ENCODE measurements around the gene GULP1.

Gene GULP1

GRCh38 chr2:188425266-188425665, 133.6 kb downstream of the GULP1 start:
- TF ChIP-seq, protein P1, sequence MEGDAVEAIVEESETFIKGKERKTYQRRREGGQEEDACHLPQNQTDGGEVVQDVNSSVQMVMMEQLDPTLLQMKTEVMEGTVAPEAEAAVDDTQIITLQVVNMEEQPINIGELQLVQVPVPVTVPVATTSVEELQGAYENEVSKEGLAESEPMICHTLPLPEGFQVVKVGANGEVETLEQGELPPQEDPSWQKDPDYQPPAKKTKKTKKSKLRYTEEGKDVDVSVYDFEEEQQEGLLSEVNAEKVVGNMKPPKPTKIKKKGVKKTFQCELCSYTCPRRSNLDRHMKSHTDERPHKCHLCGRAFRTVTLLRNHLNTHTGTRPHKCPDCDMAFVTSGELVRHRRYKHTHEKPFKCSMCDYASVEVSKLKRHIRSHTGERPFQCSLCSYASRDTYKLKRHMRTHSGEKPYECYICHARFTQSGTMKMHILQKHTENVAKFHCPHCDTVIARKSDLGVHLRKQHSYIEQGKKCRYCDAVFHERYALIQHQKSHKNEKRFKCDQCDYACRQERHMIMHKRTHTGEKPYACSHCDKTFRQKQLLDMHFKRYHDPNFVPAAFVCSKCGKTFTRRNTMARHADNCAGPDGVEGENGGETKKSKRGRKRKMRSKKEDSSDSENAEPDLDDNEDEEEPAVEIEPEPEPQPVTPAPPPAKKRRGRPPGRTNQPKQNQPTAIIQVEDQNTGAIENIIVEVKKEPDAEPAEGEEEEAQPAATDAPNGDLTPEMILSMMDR (IDR thresholded peaks at IDR 0.05) = no peak
- Histone ChIP-seq H3K36me3 (no peaks in the 10 kb centered on the region), H3K27me3 (no peaks in the 10 kb centered on the region), H3K4me1 (peaks cover 0 to 2% (median 0%) of the 10 kb centered on the region in 4 donors), H3K27ac (no peak overlapping the region), H3K9me3 (no peaks in the 10 kb centered on the region), H3K4me3 (no peak overlapping the region)
- intact Hi-C loops (cut with DNase I; ENCODE audit: low total_unique reads) = no loop called here
- no peak for DNase-seq

GRCh38 chr2:188426121-188426520, 134.4 kb downstream of the GULP1 start:
- TF ChIP-seq, protein P1 (IDR thresholded peaks at IDR 0.05) = no peak
- Histone ChIP-seq H3K4me3 (no peak overlapping the region), H3K4me1 (peaks cover 0 to 9% (median 4%) of the 10 kb centered on the region in 4 donors), H3K27me3 (no peaks in the 10 kb centered on the region), H3K36me3 (no peaks in the 10 kb centered on the region), H3K27ac (no peak overlapping the region), H3K9me3 (no peaks in the 10 kb centered on the region)
- DNase-seq = no peak
- intact Hi-C loops (cut with DNase I; ENCODE audit: low total_unique reads) = no loop called here

GRCh38 chr2:188430705-188431104, 139.0 kb downstream of the GULP1 start:
- TF ChIP-seq, protein P1 (IDR thresholded peaks at IDR 0.05) = no peak
- no peak overlapping the region for H3K27ac ChIP-seq
- no peaks in the 10 kb centered on the region for H3K9me3 ChIP-seq
- H3K36me3 ChIP-seq = no peaks in the 10 kb centered on the region
- peaks cover 0 to 9% (median 4%) of the 10 kb centered on the region in 4 donors for H3K4me1 ChIP-seq
- H3K4me3 ChIP-seq = no peak overlapping the region
- intact Hi-C loops (cut with DNase I; ENCODE audit: low total_unique reads) = no loop called here
- no peaks in the 10 kb centered on the region for H3K27me3 ChIP-seq
- no peak for DNase-seq

GRCh38 chr2:188434018-188434417, 142.3 kb downstream of the GULP1 start:
- intact Hi-C loops (cut with DNase I; ENCODE audit: low total_unique reads) = no loop called here
- DNase-seq = no peak
- no peak overlapping the region for H3K27ac ChIP-seq
- TF ChIP-seq, protein P1 (IDR thresholded peaks at IDR 0.05) = no peak
- no peak overlapping the region for H3K4me3 ChIP-seq
- H3K27me3 ChIP-seq = no peaks in the 10 kb centered on the region
- H3K9me3 ChIP-seq = no peaks in the 10 kb centered on the region
- H3K4me1 ChIP-seq = peaks cover 0 to 9% (median 4%) of the 10 kb centered on the region in 4 donors
- no peaks in the 10 kb centered on the region for H3K36me3 ChIP-seq

- no peak overlapping the region for H3K4me3 ChIP-seq
- intact Hi-C loops (cut with DNase I; ENCODE audit: low total_unique reads) = no loop called here
- H3K36me3 ChIP-seq = no peaks in the 10 kb centered on the region
- no peaks in the 10 kb centered on the region for H3K27me3 ChIP-seq
- H3K27ac ChIP-seq = no peak overlapping the region
- TF ChIP-seq, protein P1 (IDR thresholded peaks at IDR 0.05) = no peak
- H3K4me1 ChIP-seq = peaks cover 0 to 8% (median 4%) of the 10 kb centered on the region in 4 donors
- no peak for DNase-seq
- H3K9me3 ChIP-seq = no peaks in the 10 kb centered on the region
Measured at GRCh38 chr2:188435115-188435514, 143.4 kb downstream of the GULP1 start.

DNA sequence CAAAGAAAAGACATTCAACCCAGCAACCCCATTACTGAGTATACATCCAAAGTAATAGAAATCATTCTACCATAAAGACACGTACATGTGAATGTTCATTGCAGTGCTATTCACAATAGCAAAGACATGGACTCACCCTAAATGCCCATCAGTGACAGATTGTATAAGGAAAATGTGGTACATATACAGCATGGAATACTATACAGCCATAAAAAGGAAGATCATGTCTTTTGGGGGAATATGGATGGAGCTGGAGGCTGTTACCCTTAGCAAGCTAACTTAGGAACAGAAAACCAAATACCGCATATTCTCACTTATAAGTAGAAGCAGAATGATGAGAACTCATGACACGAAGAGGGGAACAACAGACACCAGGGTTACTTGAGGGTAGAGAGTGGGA, 145.9 kb downstream of the GULP1 start:
- Histone ChIP-seq H3K27me3 (no peaks in the 10 kb centered on the region), H3K9me3 (no peaks in the 10 kb centered on the region), H3K36me3 (no peaks in the 10 kb centered on the region), H3K27ac (no peak overlapping the region), H3K4me3 (no peak overlapping the region), H3K4me1 (no peaks in the 10 kb centered on the region)
- TF ChIP-seq, protein P1 (IDR thresholded peaks at IDR 0.05) = no peak
- no peak for DNase-seq
- intact Hi-C loops (cut with DNase I; ENCODE audit: low total_unique reads) = no loop called here

Measured in tibial artery (tissue), 4 donors.